Lower lobe of right lung (tissue), 2 donors: ENCODE data around the gene DPM3. TPM values are rescaled to one million over a fixed set of nuclear protein-coding genes. Genes with fewer than 3 reads are reported as not detected.
"Not testable (repeated sequence)": the region's sequence is repeated elsewhere in the genome, so short reads cannot be mapped to it uniquely, and the experiment has no call there.

Source experiments
- ATAC-seq, 2 donors: fragments of 200-7000 bp; cut with Tn5 transposase; one replicate each; pipeline ENCODE4 v1.9.1; 2020 to 2022; ENCODE audit warnings: mild to moderate bottlenecking in 2 of 2, moderate library complexity in 2 of 2
- DNase-seq: peaks from one replicate; pipeline ENCODE4 v3.0.0-alpha.2; 2020
- H3K27ac ChIP-seq: fragments of 200-600 bp; one replicate; pipeline ENCODE4 v1.8.0; 2022
- H3K27me3 ChIP-seq: fragments of 200-600 bp; one replicate; pipeline ENCODE4 v1.8.0; 2022; ENCODE audit warnings: low read depth
- H3K36me3 ChIP-seq: fragments of 200-600 bp; one replicate; pipeline ENCODE4 v1.8.0; 2022; ENCODE audit warnings: mild to moderate bottlenecking
- H3K4me1 ChIP-seq: fragments of 200-600 bp; one replicate; pipeline ENCODE4 v1.8.0; 2022
- H3K4me3 ChIP-seq: fragments of 200-600 bp; one replicate; pipeline ENCODE4 v1.8.0; 2022; ENCODE audit warnings: mild to moderate bottlenecking
- H3K9me3 ChIP-seq: fragments of 200-600 bp; one replicate; pipeline ENCODE4 v1.8.0; 2022
- intact Hi-C: fragments of 100-400 bp; cut with DNase I; formaldehyde crosslinking; loops from one replicate; pipeline ENCODE4 v1.11.0; 2022
- total RNA-seq: library from RNA; stranded (reverse); fragmentation: NEBNext Ultra II Directional; extraction: Animal tissue kit (Norgen Biotek cat#: 25700); gene quantifications from one replicate; pipeline ENCODE4 v1.2.1, GENCODE V29; 2021
- TF ChIP-seq, protein P1 (sequence below): fragments of 200-600 bp; IDR thresholded peaks from one replicate; pipeline ENCODE4 v1.8.0; 2022; ENCODE audit warnings: antibody characterized with exemption, mild to moderate bottlenecking
- donor health status: DM: no; HTN: yes; CAD: no; lungs with severe emphysema.

The DPM3 gene
- total RNA-seq, 1 donor from 2014 or later: 62.3 TPM

GRCh38 chr1:155160128-155160527 lies 19.8 kb upstream of the DPM3 start:
- ATAC-seq: no peak

DNA sequence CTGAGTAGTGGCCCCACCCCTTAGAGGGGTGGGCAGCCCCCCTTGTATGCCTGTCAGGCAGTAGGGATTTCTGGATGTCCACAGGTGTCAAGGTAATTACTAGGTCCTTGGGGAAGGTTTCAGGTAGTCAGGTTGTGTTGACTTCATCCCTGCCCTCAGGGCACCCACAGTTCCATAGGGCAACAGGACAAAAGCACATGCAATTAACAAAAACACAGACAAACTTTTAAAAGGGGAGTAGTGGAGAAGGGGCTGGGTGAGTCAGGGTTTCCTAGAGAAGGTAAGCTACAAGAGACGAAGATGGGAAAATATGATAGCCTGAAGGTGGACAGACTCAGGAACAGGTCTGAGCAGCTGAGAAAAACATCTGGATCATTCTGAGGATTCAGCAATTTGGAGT lies 18.7 kb upstream of the DPM3 start:
- H3K4me1 ChIP-seq: no peaks in the 10 kb centered on the region
- TF ChIP-seq, protein P1, sequence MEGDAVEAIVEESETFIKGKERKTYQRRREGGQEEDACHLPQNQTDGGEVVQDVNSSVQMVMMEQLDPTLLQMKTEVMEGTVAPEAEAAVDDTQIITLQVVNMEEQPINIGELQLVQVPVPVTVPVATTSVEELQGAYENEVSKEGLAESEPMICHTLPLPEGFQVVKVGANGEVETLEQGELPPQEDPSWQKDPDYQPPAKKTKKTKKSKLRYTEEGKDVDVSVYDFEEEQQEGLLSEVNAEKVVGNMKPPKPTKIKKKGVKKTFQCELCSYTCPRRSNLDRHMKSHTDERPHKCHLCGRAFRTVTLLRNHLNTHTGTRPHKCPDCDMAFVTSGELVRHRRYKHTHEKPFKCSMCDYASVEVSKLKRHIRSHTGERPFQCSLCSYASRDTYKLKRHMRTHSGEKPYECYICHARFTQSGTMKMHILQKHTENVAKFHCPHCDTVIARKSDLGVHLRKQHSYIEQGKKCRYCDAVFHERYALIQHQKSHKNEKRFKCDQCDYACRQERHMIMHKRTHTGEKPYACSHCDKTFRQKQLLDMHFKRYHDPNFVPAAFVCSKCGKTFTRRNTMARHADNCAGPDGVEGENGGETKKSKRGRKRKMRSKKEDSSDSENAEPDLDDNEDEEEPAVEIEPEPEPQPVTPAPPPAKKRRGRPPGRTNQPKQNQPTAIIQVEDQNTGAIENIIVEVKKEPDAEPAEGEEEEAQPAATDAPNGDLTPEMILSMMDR: no peak
- no peaks in the 10 kb centered on the region for H3K27me3 ChIP-seq
- H3K27ac ChIP-seq: no peak overlapping the region
- H3K36me3 ChIP-seq: no peaks in the 10 kb centered on the region
- no peak for DNase-seq
- ATAC-seq: no peak
- H3K9me3 ChIP-seq: no peaks in the 10 kb centered on the region
- intact Hi-C loops: no loop called here
- no peak overlapping the region for H3K4me3 ChIP-seq

More at GRCh38 chr1:155160128-155160527, 19.8 kb upstream of the DPM3 start:
- H3K4me3 ChIP-seq: no peak overlapping the region
- TF ChIP-seq, protein P1: no peak
- no peaks in the 10 kb centered on the region for H3K27me3 ChIP-seq
- no peaks in the 10 kb centered on the region for H3K4me1 ChIP-seq
- no peaks in the 10 kb centered on the region for H3K36me3 ChIP-seq
- intact Hi-C loops: no loop called here
- H3K27ac ChIP-seq: no peak overlapping the region
- no peaks in the 10 kb centered on the region for H3K9me3 ChIP-seq
- DNase-seq: no peak

DNA sequence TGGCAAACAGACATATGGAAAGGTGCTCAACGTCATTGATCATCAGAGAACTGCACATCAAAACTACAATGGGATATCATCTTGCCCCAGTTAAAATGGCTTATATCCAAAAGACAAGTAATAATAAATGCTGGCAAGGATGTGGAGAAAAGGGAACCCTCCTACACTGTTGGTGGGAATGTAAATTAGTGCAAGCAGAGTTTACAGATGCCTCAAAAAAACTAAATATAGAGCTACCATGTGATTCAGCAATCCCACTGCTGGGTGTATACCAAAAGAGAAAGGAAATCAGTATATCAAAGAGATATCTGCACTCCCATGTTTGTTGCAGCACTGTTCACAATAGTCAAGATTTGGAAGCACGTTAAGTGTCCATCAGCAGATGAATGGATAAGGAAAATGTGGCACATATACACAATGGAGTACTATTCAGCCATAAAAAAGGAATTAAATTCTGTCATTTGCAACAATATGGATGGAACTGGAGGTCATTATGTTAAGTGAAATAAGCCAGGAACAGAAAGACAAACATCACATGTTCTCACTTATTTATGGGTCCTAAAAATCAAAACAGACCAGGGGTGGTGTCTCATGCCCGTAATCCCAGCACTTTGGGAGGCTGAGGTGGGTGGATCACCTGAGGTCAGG lies 15.8 kb upstream of the DPM3 start:
- H3K9me3 ChIP-seq, DNase-seq, H3K27ac ChIP-seq, H3K27me3 ChIP-seq, ATAC-seq, H3K36me3 ChIP-seq, H3K4me1 ChIP-seq, H3K4me3 ChIP-seq, intact Hi-C loops: not testable (repeated sequence)

DNA sequence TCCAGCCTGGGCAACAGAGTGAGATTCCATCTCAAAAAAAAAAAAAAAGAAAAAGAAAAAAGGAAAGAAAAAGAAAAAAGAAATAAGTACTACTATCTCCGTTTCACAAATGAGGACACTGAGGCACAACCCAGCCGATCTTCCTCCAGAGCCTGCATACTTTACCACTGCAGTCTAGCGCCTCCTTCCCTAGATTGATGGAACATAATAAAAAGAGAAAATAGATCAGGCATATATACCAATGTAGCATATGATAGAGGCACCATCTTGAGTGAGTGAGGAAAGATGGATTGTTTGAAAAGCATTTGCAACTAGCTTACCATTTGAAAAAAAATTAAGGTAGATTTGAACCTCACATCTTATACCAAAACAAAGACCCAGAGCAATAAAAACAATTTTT lies 5.2 kb upstream of the DPM3 start:
- no peak overlapping the region for H3K27ac ChIP-seq
- TF ChIP-seq, protein P1: no peak
- H3K36me3 ChIP-seq: no peaks in the 10 kb centered on the region
- intact Hi-C loops: no loop called here
- no peak for DNase-seq
- H3K4me1 ChIP-seq: peaks cover 3% of the 10 kb centered on the region
- H3K9me3 ChIP-seq: no peaks in the 10 kb centered on the region
- no peak overlapping the region for H3K4me3 ChIP-seq
- no peaks in the 10 kb centered on the region for H3K27me3 ChIP-seq
- no peak for ATAC-seq

DNA sequence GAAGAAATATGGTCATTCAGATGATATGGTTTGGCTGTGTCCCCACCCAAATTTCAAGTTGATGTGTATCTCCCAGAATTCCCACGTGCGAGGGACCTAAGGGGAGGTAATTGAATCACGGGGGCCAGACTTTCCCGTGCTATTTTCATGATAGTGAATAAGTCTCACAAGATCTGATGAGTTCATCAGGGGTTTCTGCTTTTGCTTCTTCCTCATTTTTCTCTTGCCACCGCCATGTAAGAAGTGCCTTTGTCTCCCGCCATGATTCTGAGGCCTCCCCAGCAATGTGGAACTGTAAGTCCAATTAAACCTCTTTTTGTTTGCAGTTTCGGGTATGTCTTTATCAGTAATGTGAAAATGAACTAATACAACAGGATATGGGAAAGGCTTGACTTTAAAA lies 1.4 kb upstream of the DPM3 start:
- no peak overlapping the region for H3K27ac ChIP-seq
- H3K4me1 ChIP-seq: peaks cover 27% of the 10 kb centered on the region
- H3K4me3 ChIP-seq: no peak overlapping the region
- DNase-seq: no peak
- TF ChIP-seq, protein P1: no peak
- intact Hi-C loops: no loop called here
- no peaks in the 10 kb centered on the region for H3K36me3 ChIP-seq
- no peaks in the 10 kb centered on the region for H3K27me3 ChIP-seq
- no peak for ATAC-seq
- H3K9me3 ChIP-seq: no peaks in the 10 kb centered on the region

- TF ChIP-seq, protein P1: no peak
- DNase-seq: no peak
- intact Hi-C loops: no loop called here
- Histone ChIP-seq H3K27me3 (no peaks in the 10 kb centered on the region), H3K36me3 (no peaks in the 10 kb centered on the region), H3K4me1 (peaks cover 31% of the 10 kb centered on the region), H3K9me3 (no peaks in the 10 kb centered on the region), H3K4me3 (peak overlapping the region; percentile 90), H3K27ac (peak overlapping the region; percentile 85)
- ATAC-seq: no peak
These were observed 261 bp upstream of the DPM3 start for GRCh38 chr1:155140630-155140953.
